ENCODE data around the gene VENTX. TPM values are rescaled to one million over a fixed set of nuclear protein-coding genes. Genes with fewer than 3 reads are reported as not detected.

Gene VENTX
- total RNA-seq, 3 donors from 2014 or later = 0.09 to 1.2 (median 0.36) TPM

GRCh38 chr10:133196936-133197758, 40.5 kb upstream of the VENTX start:
- Histone ChIP-seq H3K4me3 (no peak overlapping the region), H3K4me1 (ENCODE audit: low read depth) (no peaks in the 10 kb centered on the region), H3K9me3 (peaks cover 2% of the 10 kb centered on the region), H3K36me3 (ENCODE audit: low read depth) (no peaks in the 10 kb centered on the region)
- DNase-seq (peak in 1 of 3 donors; percentile 44), ATAC-seq (no peak)
- intact Hi-C loops (cut with DNase I, micrococcal nuclease) = no loop called here
- TF ChIP-seq CTCF (IDR thresholded peaks at IDR 0.05) = no peak

GRCh38 chr10:133197786-133198185, 39.9 kb upstream of the VENTX start:
- no peak for TF ChIP-seq CTCF (IDR thresholded peaks at IDR 0.05)
- no peak for ATAC-seq
- DNase-seq = peak in 1 of 3 donors; percentile 41
- intact Hi-C loops (cut with DNase I, micrococcal nuclease) = no loop called here
- Histone ChIP-seq H3K4me1 (ENCODE audit: low read depth) (no peaks in the 10 kb centered on the region), H3K4me3 (no peak overlapping the region), H3K9me3 (peaks cover 2% of the 10 kb centered on the region), H3K36me3 (ENCODE audit: low read depth) (no peaks in the 10 kb centered on the region)

- peak in 1 of 3 donors; percentile 40 for DNase-seq
- no peak for TF ChIP-seq CTCF (IDR thresholded peaks at IDR 0.05)
- H3K4me1 ChIP-seq (ENCODE audit: low read depth) = no peaks in the 10 kb centered on the region
- intact Hi-C loops (cut with DNase I, micrococcal nuclease) = no loop called here
- ATAC-seq = no peak
- H3K36me3 ChIP-seq (ENCODE audit: low read depth) = no peaks in the 10 kb centered on the region
- H3K9me3 ChIP-seq = peaks cover 2% of the 10 kb centered on the region
- no peak overlapping the region for H3K4me3 ChIP-seq
Observed at GRCh38 chr10:133198206-133198605, 39.4 kb upstream of the VENTX start.

GRCh38 chr10:133198621-133199487, 38.8 kb upstream of the VENTX start:
- H3K4me3 ChIP-seq = no peak overlapping the region
- H3K36me3 ChIP-seq (ENCODE audit: low read depth) = no peaks in the 10 kb centered on the region
- H3K9me3 ChIP-seq = peaks cover 1% of the 10 kb centered on the region
- intact Hi-C loops (cut with DNase I, micrococcal nuclease) = no loop called here
- TF ChIP-seq CTCF (IDR thresholded peaks at IDR 0.05) = no peak
- H3K4me1 ChIP-seq (ENCODE audit: low read depth) = no peaks in the 10 kb centered on the region
- no peak for ATAC-seq
- peak in 1 of 3 donors; percentile 30 for DNase-seq

- Histone ChIP-seq H3K4me3 (no peak overlapping the region), H3K4me1 (ENCODE audit: low read depth) (no peaks in the 10 kb centered on the region), H3K36me3 (ENCODE audit: low read depth) (no peaks in the 10 kb centered on the region), H3K9me3 (no peaks in the 10 kb centered on the region)
- intact Hi-C loops (cut with DNase I, micrococcal nuclease) = no loop called here
- DNase-seq (peak in 1 of 3 donors; percentile 29), ATAC-seq (no peak)
- TF ChIP-seq CTCF (IDR thresholded peaks at IDR 0.05) = no peak
Observed at GRCh38 chr10:133199488-133199885, 38.2 kb upstream of the VENTX start.

Data from mucosa of descending colon (tissue), 3 donors.